HepG2 (cell line): ENCODE data around the gene ATG2A. TPM values are rescaled to one million over a fixed set of nuclear protein-coding genes. Genes with fewer than 3 reads are reported as not detected.

ENCODE experiments used
- EP300 ChIP-seq, 3 experiments: sonication (generic) in 1 of 3; formaldehyde crosslinking in 1 of 3; IDR thresholded peaks; 2 replicates each; pipeline versions ENCODE4 v1.5.1 to v1.6.1; 2011 to 2020; ENCODE audit warnings: low read depth in 2 of 3, low read length in 2 of 3, borderline replicate concordance in 1 of 3, improper control_type of control experiment in 1 of 3, mild to moderate bottlenecking in 1 of 3, missing genetic modification reagents in 1 of 3, moderate library complexity in 1 of 3
- FOXA3 ChIP-seq: IDR thresholded peaks from 2 replicates; pipeline ENCODE4 v1.6.1; 2016; ENCODE audit warnings: missing genetic modification reagents, missing compliant biosample characterization
- GRHL1 ChIP-seq: sonication (generic); formaldehyde crosslinking; conservative IDR thresholded peaks from 2 replicates; pipeline ENCODE4 v1.8.0; 2022; ENCODE audit warnings: missing genetic modification reagents
- GTF2F1 ChIP-seq: fragments of 150-350 bp; IDR thresholded peaks from 2 replicates; pipeline ENCODE4 v1.6.1; 2014; ENCODE audit warnings: low read length
- HNF4A ChIP-seq: sonication (generic); formaldehyde crosslinking; IDR thresholded peaks from 2 replicates; pipeline ENCODE4 v1.4.0; 2020; ENCODE audit warnings: missing genetic modification reagents
- HNRNPL ChIP-seq: fragments of 200-400 bp; formaldehyde crosslinking; IDR thresholded peaks from 2 replicates; pipeline ENCODE4 v1.6.1; 2017; ENCODE audit warnings: mild to moderate bottlenecking, low read depth, low read length
- HNRNPUL1 ChIP-seq: fragments of 200-400 bp; formaldehyde crosslinking; IDR thresholded peaks from 2 replicates; pipeline ENCODE4 v1.6.1; 2017; ENCODE audit warnings: low read depth, mild to moderate bottlenecking, low read length, moderate library complexity
- MAFF ChIP-seq: IDR thresholded peaks from 2 replicates; pipeline ENCODE4 v1.6.1; 2011; ENCODE audit warnings: low read depth, low read length, improper control_type of control experiment
- POGZ ChIP-seq: sonication (generic); formaldehyde crosslinking; IDR thresholded peaks from 2 replicates; pipeline ENCODE4 v1.4.0; 2020; ENCODE audit warnings: mild to moderate bottlenecking, missing genetic modification reagents
- PRDM10 ChIP-seq: sonication (generic); formaldehyde crosslinking; IDR thresholded peaks from 2 replicates; pipeline ENCODE4 v1.4.0; 2020; ENCODE audit warnings: low read depth, missing genetic modification reagents
- SMARCE1 ChIP-seq: fragments of 450-650 bp; IDR thresholded peaks from 2 replicates; pipeline ENCODE4 v1.6.1; 2017; ENCODE audit warnings: borderline replicate concordance
- ZFP91 ChIP-seq: sonication (generic); formaldehyde crosslinking; IDR thresholded peaks from 2 replicates; pipeline ENCODE4 v1.9.0; 2022; ENCODE audit warnings: missing genetic modification reagents, mild to moderate bottlenecking, borderline replicate concordance
- ZNF251 ChIP-seq: sonication (generic); formaldehyde crosslinking; IDR thresholded peaks from 2 replicates; pipeline ENCODE4 v1.9.0; 2021; ENCODE audit warnings: mild to moderate bottlenecking, missing genetic modification reagents
- ZNF274 ChIP-seq: sonication (generic); formaldehyde crosslinking; IDR thresholded peaks from 2 replicates; pipeline ENCODE4 v1.5.1; 2020; ENCODE audit warnings: mild to moderate bottlenecking, missing genetic modification reagents
- ZNF589 ChIP-seq: sonication (generic); formaldehyde crosslinking; conservative IDR thresholded peaks from 2 replicates; pipeline ENCODE4 v1.8.0; 2022; ENCODE audit warnings: mild to moderate bottlenecking, moderate library complexity, missing genetic modification reagents
- polyA plus RNA-seq, 8 experiments: library from polyadenylated mRNA; depleted of rRNA in 3 of 8; stranded (reverse) in 7 of 8; unstranded in 1 of 8; fragments of >200 nt; fragmentation: Illumina TruSeq in 4 of 8; extraction: Trizol in 4 of 8; gene quantifications; 2 replicates each; pipeline versions ENCODE4 v1.2.1 to v1.2.3, GENCODE V29; 2011 to 2016; ENCODE audit warnings: low read depth in 4 of 8, missing spikeins in 1 of 8, mixed read lengths in 1 of 8; ENCODE audit not compliant: insufficient read depth in 1 of 8
- total RNA-seq, 5 experiments: library from RNA; depleted of rRNA; stranded (reverse); fragments of >200 nt; fragmentation: Illumina TruSeq; extraction: Trizol; gene quantifications; 2 replicates each; pipeline ENCODE4 v1.2.3, GENCODE V29; 2016; ENCODE audit warnings: low read depth in 1 of 5

Gene ATG2A
- total and polyA plus RNA-seq, 2 of the 13 experiments (the other 11 are each of a cell fraction or from before 2014, with no cell fraction given) = 6.7 to 8.0 TPM

GRCh38 chr11:64856382-64857227 lies 60.4 kb downstream of the ATG2A start (continued):
- TF ChIP-seq ZFP91 (CRISPR knock-in tag) (no peak), HNRNPUL1 (no peak), MAFF (no peak), ZNF589 (CRISPR knock-in tag) (no peak), ZNF251 (CRISPR knock-in tag) (no peak), GRHL1 (CRISPR knock-in tag) (no peak), FOXA3 (peak; percentile 32; the same call in 1 of the 2 replicates), HNF4A (CRISPR knock-in tag) (no peak), POGZ (CRISPR knock-in tag) (no peak), ZNF274 (CRISPR knock-in tag) (no peak), SMARCE1 (no peak), GTF2F1 (no peak), HNRNPL (0 out of 2 replicates have a peak, but pooled peaks have one; percentile 47), EP300 (IDR thresholded peaks at IDR 0.05; ENCODE audit: low read depth in 2 of 2, low read length in 2 of 2) (no peak), EP300 (CRISPR knock-in tag; IDR thresholded peaks at IDR 0.05; ENCODE audit: borderline replicate concordance) (peak; percentile 76), PRDM10 (CRISPR knock-in tag) (0 out of 2 replicates have a peak, but pooled peaks have one; percentile 24)
- TF ChIP-seq, all 625 proteins: peak for 47
